ENCODE measurements around the gene TRAPPC14. TPM values are rescaled to one million over a fixed set of nuclear protein-coding genes. Genes with fewer than 3 reads are reported as not detected.

The TRAPPC14 gene
- total and polyA plus RNA-seq, 9 of the 15 experiments (the other 6 are each of a cell fraction or from before 2014, with no cell fraction given): 0.42 to 45.9 (median 18.2) TPM

GRCh38 chr7:100132697-100133151, 25.8 kb downstream of the TRAPPC14 start (continued):
- TF ChIP-seq ASH1L (IDR thresholded peaks at IDR 0.05; ENCODE audit: borderline replicate concordance, low read depth, partially characterized antibody) (no peak), RBM22 (IDR thresholded peaks at IDR 0.05; ENCODE audit: low read depth, low read length, poor library complexity, severe bottlenecking) (no peak), DPF2 (IDR thresholded peaks at IDR 0.05) (peak; percentile 44; the same call in 1 of the 2 replicates), FIP1L1 (IDR thresholded peaks at IDR 0.05; ENCODE audit: low read depth, low read length, poor library complexity, severe bottlenecking) (no peak), RFX1 (IDR thresholded peaks at IDR 0.05) (no peak), NRF1 (conservative IDR thresholded peaks at IDR 0.05 in 1 of 2, IDR thresholded peaks at IDR 0.05 in 1 of 2) (0 out of 4 replicates have a peak, but pooled peaks of 1 of the 2 experiments have one; percentile 1), REST (IDR thresholded peaks at IDR 0.05; ENCODE audit: borderline replicate concordance) (peak; percentile 94), REST (CRISPR knock-in tag; IDR thresholded peaks at IDR 0.05; ENCODE audit: low read depth) (no peak), THAP12 (CRISPR knock-in tag; IDR thresholded peaks at IDR 0.05) (no peak), RBM25 (IDR thresholded peaks at IDR 0.05; ENCODE audit: low read depth, low read length, severe bottlenecking) (no peak), ZNF174 (CRISPR knock-in tag; IDR thresholded peaks at IDR 0.05) (no peak), CTBP1 (IDR thresholded peaks at IDR 0.05; ENCODE audit: borderline replicate concordance) (peak; percentile 51; the same call in 1 of the 2 replicates), CUX1 (CRISPR knock-in tag; IDR thresholded peaks at IDR 0.05) (no peak)
